HL-60 (cell line): ENCODE data around the gene NEB.

ENCODE experiments used
- DNase-seq, 2 experiments: peaks; one replicate each; pipeline ENCODE4 v3.0.0-alpha.2; 2010 to 2020; ENCODE audit warnings: low read depth in 1 of 2, low spot score in 1 of 2
- H3K27ac ChIP-seq: fragments of 250-450 bp; sonication (Bioruptor Pico); replicated peaks from 2 replicates; pipeline ENCODE4 v1.5.1; 2020; ENCODE audit warnings: mild to moderate bottlenecking, moderate library complexity
- H3K27me3 ChIP-seq: fragments of 250-450 bp; sonication (Bioruptor Pico); 2 replicates; pipeline ENCODE4 v1.5.1; 2021; ENCODE audit warnings: mild to moderate bottlenecking, moderate library complexity; ENCODE audit not compliant: insufficient read depth, poor library complexity, severe bottlenecking
- H3K4me3 ChIP-seq: replicated peaks from 2 replicates; pipeline ENCODE4 v1.5.1; 2011; ENCODE audit warnings: mild to moderate bottlenecking, control low read depth, low read length; ENCODE audit not compliant: insufficient read depth
- GABPA ChIP-seq: IDR thresholded peaks from 2 replicates; pipeline ENCODE4 v1.6.1; 2012; ENCODE audit warnings: low read depth
- POLR2AphosphoS5 ChIP-seq: IDR thresholded peaks from 2 replicates; pipeline ENCODE4 v1.6.1; 2012; ENCODE audit warnings: low read depth
- SPI1 ChIP-seq: IDR thresholded peaks from 2 replicates; pipeline ENCODE4 v1.6.1; 2012; ENCODE audit warnings: low read depth, mild to moderate bottlenecking, borderline replicate concordance
- TF ChIP-seq, protein P1 (sequence below): IDR thresholded peaks from 2 replicates; pipeline ENCODE4 v1.6.1; 2012; ENCODE audit warnings: low read depth; ENCODE audit not compliant: insufficient replicate concordance
- TF ChIP-seq, protein P2 (sequence below): IDR thresholded peaks from one replicate; pipeline ENCODE4 v1.5.1; 2011; ENCODE audit warnings: low read length, control low read depth, inconsistent platforms; ENCODE audit not compliant: insufficient read depth

NEB gene

DNA sequence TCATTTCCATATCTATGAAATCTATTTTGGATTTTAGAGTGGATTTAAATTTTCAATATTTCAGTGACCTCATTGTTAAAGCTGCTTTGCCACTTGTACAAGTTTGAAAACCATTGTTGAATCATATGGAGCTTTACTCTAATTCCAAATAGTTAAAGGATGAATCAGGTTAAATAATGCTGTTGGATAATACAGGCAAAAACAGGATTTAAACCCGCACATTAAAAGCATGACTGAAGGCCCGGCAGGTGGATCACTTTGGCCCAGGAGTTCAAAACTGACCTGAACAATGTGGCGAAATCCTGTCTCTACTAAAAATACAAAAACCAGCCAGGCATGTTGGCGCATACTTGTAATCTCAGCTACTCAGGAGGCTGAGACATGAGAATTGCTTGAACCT, 256.3 kb downstream of the NEB start:
- no peaks in the 10 kb centered on the region for H3K27me3 ChIP-seq
- TF ChIP-seq POLR2AphosphoS5 (no peak; the same call in 1 of the 2 replicates), SPI1 (no peak), GABPA (no peak)
- TF ChIP-seq, protein P1, sequence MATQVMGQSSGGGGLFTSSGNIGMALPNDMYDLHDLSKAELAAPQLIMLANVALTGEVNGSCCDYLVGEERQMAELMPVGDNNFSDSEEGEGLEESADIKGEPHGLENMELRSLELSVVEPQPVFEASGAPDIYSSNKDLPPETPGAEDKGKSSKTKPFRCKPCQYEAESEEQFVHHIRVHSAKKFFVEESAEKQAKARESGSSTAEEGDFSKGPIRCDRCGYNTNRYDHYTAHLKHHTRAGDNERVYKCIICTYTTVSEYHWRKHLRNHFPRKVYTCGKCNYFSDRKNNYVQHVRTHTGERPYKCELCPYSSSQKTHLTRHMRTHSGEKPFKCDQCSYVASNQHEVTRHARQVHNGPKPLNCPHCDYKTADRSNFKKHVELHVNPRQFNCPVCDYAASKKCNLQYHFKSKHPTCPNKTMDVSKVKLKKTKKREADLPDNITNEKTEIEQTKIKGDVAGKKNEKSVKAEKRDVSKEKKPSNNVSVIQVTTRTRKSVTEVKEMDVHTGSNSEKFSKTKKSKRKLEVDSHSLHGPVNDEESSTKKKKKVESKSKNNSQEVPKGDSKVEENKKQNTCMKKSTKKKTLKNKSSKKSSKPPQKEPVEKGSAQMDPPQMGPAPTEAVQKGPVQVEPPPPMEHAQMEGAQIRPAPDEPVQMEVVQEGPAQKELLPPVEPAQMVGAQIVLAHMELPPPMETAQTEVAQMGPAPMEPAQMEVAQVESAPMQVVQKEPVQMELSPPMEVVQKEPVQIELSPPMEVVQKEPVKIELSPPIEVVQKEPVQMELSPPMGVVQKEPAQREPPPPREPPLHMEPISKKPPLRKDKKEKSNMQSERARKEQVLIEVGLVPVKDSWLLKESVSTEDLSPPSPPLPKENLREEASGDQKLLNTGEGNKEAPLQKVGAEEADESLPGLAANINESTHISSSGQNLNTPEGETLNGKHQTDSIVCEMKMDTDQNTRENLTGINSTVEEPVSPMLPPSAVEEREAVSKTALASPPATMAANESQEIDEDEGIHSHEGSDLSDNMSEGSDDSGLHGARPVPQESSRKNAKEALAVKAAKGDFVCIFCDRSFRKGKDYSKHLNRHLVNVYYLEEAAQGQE = no peak
- TF ChIP-seq, protein P2, sequence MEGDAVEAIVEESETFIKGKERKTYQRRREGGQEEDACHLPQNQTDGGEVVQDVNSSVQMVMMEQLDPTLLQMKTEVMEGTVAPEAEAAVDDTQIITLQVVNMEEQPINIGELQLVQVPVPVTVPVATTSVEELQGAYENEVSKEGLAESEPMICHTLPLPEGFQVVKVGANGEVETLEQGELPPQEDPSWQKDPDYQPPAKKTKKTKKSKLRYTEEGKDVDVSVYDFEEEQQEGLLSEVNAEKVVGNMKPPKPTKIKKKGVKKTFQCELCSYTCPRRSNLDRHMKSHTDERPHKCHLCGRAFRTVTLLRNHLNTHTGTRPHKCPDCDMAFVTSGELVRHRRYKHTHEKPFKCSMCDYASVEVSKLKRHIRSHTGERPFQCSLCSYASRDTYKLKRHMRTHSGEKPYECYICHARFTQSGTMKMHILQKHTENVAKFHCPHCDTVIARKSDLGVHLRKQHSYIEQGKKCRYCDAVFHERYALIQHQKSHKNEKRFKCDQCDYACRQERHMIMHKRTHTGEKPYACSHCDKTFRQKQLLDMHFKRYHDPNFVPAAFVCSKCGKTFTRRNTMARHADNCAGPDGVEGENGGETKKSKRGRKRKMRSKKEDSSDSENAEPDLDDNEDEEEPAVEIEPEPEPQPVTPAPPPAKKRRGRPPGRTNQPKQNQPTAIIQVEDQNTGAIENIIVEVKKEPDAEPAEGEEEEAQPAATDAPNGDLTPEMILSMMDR = no peak
- DNase-seq = no peak
- no peak overlapping the region for H3K4me3 ChIP-seq
- no peak overlapping the region for H3K27ac ChIP-seq

DNA sequence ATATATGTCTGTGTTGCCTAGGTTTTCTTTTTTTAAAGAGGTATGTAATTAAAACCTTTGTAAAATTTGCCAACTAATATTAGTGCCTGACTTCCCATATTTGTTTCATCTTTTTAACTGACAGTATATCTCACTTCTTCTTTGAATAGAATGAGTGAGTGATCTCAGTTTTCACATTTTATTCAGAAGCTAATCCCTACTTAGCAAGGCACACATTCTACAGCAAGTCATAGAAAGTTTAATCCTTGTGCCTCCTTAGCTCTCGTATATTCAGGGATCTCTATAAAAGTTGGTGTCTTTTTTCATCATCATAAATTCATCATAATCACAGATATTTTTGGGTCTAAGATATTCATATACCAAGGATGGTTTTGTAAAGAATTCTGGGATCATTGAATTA, 258.0 kb downstream of the NEB start:
- DNase-seq = no peak
- TF ChIP-seq, protein P1 = no peak
- TF ChIP-seq POLR2AphosphoS5 (no peak), SPI1 (no peak), GABPA (no peak)
- TF ChIP-seq, protein P2 = no peak
- Histone ChIP-seq H3K27me3 (no peaks in the 10 kb centered on the region), H3K4me3 (no peak overlapping the region), H3K27ac (no peak overlapping the region)

DNA sequence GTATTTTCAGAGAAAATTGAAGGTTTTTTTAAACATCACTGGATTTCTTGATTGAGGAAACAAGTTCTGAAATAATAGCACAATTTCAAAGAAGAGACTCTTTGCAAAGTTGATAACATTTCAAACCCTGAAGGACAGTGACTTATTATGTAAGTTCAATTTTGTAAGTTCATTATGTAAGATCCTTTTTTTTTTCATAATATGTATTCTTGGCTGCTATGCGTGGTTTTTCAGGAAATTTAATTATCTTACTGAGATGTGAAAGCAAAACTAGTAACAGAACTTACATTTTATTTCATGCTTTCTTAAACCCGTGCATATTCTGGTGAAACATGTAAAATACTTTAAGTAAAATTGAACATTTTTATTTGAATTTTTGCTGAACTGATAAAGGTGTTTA, 259.2 kb downstream of the NEB start:
- H3K27me3 ChIP-seq = no peaks in the 10 kb centered on the region
- peak overlapping the region; percentile 27; the same call in 1 of the 2 replicates for H3K27ac ChIP-seq
- peak in 1 of 2 experiments; percentile 14 for DNase-seq
- H3K4me3 ChIP-seq = no peak overlapping the region
- TF ChIP-seq SPI1 (no peak), POLR2AphosphoS5 (no peak), GABPA (no peak)
- TF ChIP-seq, protein P1 = no peak
- TF ChIP-seq, protein P2 = no peak
